ENCODE results near the gene ANKIB1. TPM values are rescaled to one million over a fixed set of nuclear protein-coding genes. Genes with fewer than 3 reads are reported as not detected.

Gene ANKIB1
- total and polyA plus RNA-seq, 3 donors from 2014 or later = 66.8 to 97.8 (median 84.4) TPM

DNA sequence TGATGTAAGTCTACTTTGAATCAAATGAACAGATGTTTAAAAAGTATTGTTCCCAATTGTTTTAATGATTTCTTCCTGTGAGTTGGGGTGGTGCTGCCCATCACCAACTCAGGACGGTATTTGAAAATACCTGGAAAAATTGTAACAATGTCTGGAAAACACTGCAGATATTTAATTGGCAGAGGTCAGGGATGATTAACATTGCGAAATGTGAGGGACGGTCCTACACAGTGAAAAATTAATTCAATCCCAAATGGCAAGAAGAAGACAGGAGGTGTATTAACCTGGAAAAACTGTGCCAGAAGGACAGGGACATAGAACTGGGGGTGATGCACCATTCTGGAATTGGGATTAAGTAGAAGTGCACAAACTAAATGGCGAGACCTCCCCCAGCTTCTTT, 29.6 kb downstream of the ANKIB1 start:
- Histone ChIP-seq H3K9me3 (no peaks in the 10 kb centered on the region), H3K4me1 (no peaks in the 10 kb centered on the region), H3K36me3 (ENCODE audit: low read depth, missing control alignments) (no peaks in the 10 kb centered on the region), H3K27ac (no peak overlapping the region), H3K4me3 (no peak overlapping the region), H3K27me3 (no peaks in the 10 kb centered on the region)
- intact Hi-C loops (cut with DNase I; ENCODE audit: low total_unique reads) = no loop called here
- TF ChIP-seq CTCF (IDR thresholded peaks at IDR 0.05) (no peak), POLR2A (IDR thresholded peaks at IDR 0.05) (no peak)
- 89% methylated on average over 4 of the region's 4 CpGs for WGBS, 2 donors
- DNase-seq = no peak

GRCh38 chr7:92276460-92276864, 30.7 kb downstream of the ANKIB1 start:
- H3K4me3 ChIP-seq = no peak overlapping the region
- DNase-seq = no peak
- intact Hi-C loops (cut with DNase I; ENCODE audit: low total_unique reads) = no loop called here
- H3K36me3 ChIP-seq (ENCODE audit: low read depth, missing control alignments) = no peaks in the 10 kb centered on the region
- 63 to 73% methylated on average over 2 of the region's 2 CpGs for WGBS, 2 donors
- no peaks in the 10 kb centered on the region for H3K27me3 ChIP-seq
- H3K27ac ChIP-seq = no peak overlapping the region
- no peaks in the 10 kb centered on the region for H3K4me1 ChIP-seq
- no peaks in the 10 kb centered on the region for H3K9me3 ChIP-seq
- TF ChIP-seq CTCF (IDR thresholded peaks at IDR 0.05) (no peak), POLR2A (IDR thresholded peaks at IDR 0.05) (no peak)

DNA sequence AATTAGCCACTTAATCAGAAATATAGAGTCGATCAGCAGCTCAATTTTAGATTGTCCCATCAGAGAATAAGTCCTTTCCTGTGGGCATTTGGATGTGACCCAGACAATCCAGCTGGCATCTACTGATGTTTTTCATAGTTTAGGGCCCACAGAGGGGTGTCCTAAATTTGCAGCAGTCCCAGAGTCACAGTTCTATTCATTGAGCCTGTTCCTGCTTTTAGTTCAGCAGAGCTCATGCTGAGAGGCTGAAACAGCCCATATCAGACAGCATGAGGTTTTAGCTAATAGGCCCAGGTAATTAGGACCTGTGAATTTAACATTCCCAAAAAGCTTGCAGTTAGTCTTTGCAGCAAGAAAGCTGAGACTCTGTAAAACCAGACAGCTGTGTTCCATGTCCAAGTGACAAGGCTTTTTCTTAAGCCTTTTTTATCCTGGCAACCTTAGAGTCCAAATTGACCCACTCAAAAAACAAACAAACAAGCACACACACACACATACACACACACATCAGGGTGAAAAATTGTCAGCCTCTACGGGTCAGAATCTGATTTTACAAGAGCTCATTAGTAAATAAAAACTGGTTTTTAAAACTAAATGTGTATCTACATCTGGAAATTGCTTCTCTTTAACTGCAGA, 33.7 kb downstream of the ANKIB1 start:
- TF ChIP-seq CTCF (IDR thresholded peaks at IDR 0.05) = no peak
- TF ChIP-seq POLR2A (IDR thresholded peaks at IDR 0.05) = no peak
- Histone ChIP-seq H3K4me1 (peaks cover 6% of the 10 kb centered on the region), H3K27me3 (no peaks in the 10 kb centered on the region), H3K36me3 (ENCODE audit: low read depth, missing control alignments) (no peaks in the 10 kb centered on the region), H3K4me3 (no peak overlapping the region), H3K9me3 (no peaks in the 10 kb centered on the region), H3K27ac (no peak overlapping the region)
- intact Hi-C loops (cut with DNase I; ENCODE audit: low total_unique reads) = no loop called here
- WGBS, 2 donors = 51 to 64% methylated on average over 2 of the region's 2 CpGs
- no peak for DNase-seq

GRCh38 chr7:92281031-92281430, 35.3 kb downstream of the ANKIB1 start:
- Histone ChIP-seq H3K27me3 (no peaks in the 10 kb centered on the region), H3K9me3 (no peaks in the 10 kb centered on the region), H3K27ac (no peak overlapping the region), H3K4me1 (peaks cover 6% of the 10 kb centered on the region), H3K36me3 (ENCODE audit: low read depth, missing control alignments) (no peaks in the 10 kb centered on the region), H3K4me3 (no peak overlapping the region)
- no peak for TF ChIP-seq CTCF (IDR thresholded peaks at IDR 0.05)
- TF ChIP-seq POLR2A (IDR thresholded peaks at IDR 0.05) = no peak
- DNase-seq = no peak
- WGBS, 2 donors = 97 to 100% methylated on average over 2 of the region's 2 CpGs
- intact Hi-C loops (cut with DNase I; ENCODE audit: low total_unique reads) = no loop called here

DNA sequence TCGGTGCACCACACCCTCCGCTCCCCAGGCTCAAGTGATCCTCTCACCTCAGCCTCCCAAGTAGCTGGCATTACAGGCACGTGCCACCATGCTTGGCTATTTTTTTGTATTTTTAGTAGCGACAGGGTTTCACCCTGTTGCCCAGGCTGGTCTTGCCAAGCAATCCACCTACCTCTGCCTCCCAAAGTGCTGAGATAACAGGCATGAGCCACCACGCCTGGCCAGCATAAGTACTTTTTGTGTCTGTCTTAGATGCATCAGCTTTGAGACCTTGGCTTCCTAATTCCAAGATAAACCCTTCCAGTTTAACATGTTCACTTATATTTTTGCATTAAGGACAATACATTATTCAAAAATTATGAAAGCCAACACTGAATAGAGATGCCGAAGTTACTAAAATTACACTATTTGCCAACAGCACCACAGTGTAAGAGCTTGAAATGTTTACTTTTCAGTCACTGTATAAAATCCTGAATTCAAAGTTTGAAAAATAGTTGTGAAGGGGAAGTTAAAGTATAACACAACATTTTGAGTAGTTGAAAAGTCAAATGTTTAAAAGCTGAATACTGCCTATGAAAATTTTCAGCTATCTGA, 36.5 kb downstream of the ANKIB1 start:
- Histone ChIP-seq H3K4me3 (no peak overlapping the region), H3K9me3 (no peaks in the 10 kb centered on the region), H3K27me3 (no peaks in the 10 kb centered on the region), H3K36me3 (ENCODE audit: low read depth, missing control alignments) (no peaks in the 10 kb centered on the region), H3K4me1 (peaks cover 6% of the 10 kb centered on the region), H3K27ac (no peak overlapping the region)
- intact Hi-C loops (cut with DNase I; ENCODE audit: low total_unique reads) = no loop called here
- no peak for DNase-seq
- TF ChIP-seq POLR2A (IDR thresholded peaks at IDR 0.05) (no peak), CTCF (IDR thresholded peaks at IDR 0.05) (no peak)
- 77 to 93% methylated on average over 6 of the region's 6 CpGs for WGBS, 2 donors
